Brain microvascular endothelial cell (primary cell): ENCODE results near the gene LCMT1.
"Not testable (repeated sequence)": the region's sequence is repeated elsewhere in the genome, so short reads cannot be mapped to it uniquely, and the experiment has no call there.

Experiments used
- DNase-seq: peaks from one replicate; pipeline ENCODE4 v3.0.0-alpha.2; 2020
- H3K27ac ChIP-seq: fragments of 250-450 bp; sonication (Bioruptor Pico); 2 replicates; pipeline ENCODE4 v1.5.1; 2020; ENCODE audit warnings: mild to moderate bottlenecking, moderate library complexity
- H3K27me3 ChIP-seq: fragments of 250-450 bp; sonication (Bioruptor Pico); replicated peaks from 2 replicates; pipeline ENCODE4 v1.5.1; 2020; ENCODE audit warnings: mild to moderate bottlenecking
- H3K36me3 ChIP-seq: fragments of 250-450 bp; sonication (Bioruptor Pico); replicated peaks from 2 replicates; pipeline ENCODE4 v1.5.1; 2020; ENCODE audit warnings: mild to moderate bottlenecking
- H3K4me3 ChIP-seq: 2 replicates; pipeline ENCODE4 v1.5.1; 2011; ENCODE audit warnings: low read depth, mild to moderate bottlenecking, control low read depth, low read length, moderate library complexity
- in situ Hi-C: cut with HindIII; loops from 2 replicates; pipeline ENCODE4 v1.10.0; 2017; ENCODE audit warnings: low sequenced_read_pairs, low pct_ligation_motif_present
- TF ChIP-seq, protein P1 (sequence below): IDR thresholded peaks from 2 replicates; pipeline ENCODE4 v1.5.1; 2011; ENCODE audit warnings: low read depth, mild to moderate bottlenecking, moderate library complexity, low read length, control low read depth, inconsistent platforms; ENCODE audit errors: missing control alignments

Gene LCMT1

GRCh38 chr16:25177831-25178688, 66.5 kb downstream of the LCMT1 start:
- Histone ChIP-seq H3K27me3 (no peaks in the 10 kb centered on the region), H3K27ac (no peak overlapping the region), H3K4me3 (no peak overlapping the region), H3K36me3 (peaks cover 2% of the 10 kb centered on the region)
- DNase-seq, result no peak
- in situ Hi-C loops, result no loop called here
- TF ChIP-seq, protein P1, sequence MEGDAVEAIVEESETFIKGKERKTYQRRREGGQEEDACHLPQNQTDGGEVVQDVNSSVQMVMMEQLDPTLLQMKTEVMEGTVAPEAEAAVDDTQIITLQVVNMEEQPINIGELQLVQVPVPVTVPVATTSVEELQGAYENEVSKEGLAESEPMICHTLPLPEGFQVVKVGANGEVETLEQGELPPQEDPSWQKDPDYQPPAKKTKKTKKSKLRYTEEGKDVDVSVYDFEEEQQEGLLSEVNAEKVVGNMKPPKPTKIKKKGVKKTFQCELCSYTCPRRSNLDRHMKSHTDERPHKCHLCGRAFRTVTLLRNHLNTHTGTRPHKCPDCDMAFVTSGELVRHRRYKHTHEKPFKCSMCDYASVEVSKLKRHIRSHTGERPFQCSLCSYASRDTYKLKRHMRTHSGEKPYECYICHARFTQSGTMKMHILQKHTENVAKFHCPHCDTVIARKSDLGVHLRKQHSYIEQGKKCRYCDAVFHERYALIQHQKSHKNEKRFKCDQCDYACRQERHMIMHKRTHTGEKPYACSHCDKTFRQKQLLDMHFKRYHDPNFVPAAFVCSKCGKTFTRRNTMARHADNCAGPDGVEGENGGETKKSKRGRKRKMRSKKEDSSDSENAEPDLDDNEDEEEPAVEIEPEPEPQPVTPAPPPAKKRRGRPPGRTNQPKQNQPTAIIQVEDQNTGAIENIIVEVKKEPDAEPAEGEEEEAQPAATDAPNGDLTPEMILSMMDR, result no peak

GRCh38 chr16:25181236-25181635, 69.7 kb downstream of the LCMT1 start:
- in situ Hi-C loops, H3K4me3 ChIP-seq, H3K36me3 ChIP-seq, DNase-seq, H3K27ac ChIP-seq, H3K27me3 ChIP-seq: not testable (repeated sequence)

DNA sequence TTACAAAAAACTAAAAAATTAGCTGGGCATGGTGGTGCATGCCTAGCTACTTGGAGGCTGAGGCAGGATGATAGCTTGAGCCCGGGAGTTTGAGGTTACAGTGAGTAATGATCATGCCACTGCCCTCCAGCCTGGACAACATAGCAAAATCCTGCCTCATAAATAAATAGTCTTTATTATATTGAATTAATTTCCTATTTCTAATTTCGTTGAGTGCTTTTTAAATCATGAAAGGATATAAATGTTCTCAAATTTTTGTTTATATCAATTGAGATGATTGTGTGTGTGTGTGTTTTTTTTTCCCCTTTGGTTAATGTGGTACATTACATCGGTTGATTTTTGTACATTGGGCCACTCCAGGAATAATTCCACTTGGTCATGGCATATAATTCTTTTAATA, 73.2 kb downstream of the LCMT1 start:
- in situ Hi-C loops, result no loop called here
- Histone ChIP-seq H3K27me3 (no peaks in the 10 kb centered on the region), H3K27ac (no peak overlapping the region), H3K4me3 (no peak overlapping the region), H3K36me3 (no peaks in the 10 kb centered on the region)
- TF ChIP-seq, protein P1, result no peak
- no peak for DNase-seq

- H3K36me3 ChIP-seq, result no peaks in the 10 kb centered on the region
- in situ Hi-C loops, result no loop called here
- no peak overlapping the region for H3K4me3 ChIP-seq
- H3K27ac ChIP-seq, result no peak overlapping the region
- TF ChIP-seq, protein P1, result no peak
- no peaks in the 10 kb centered on the region for H3K27me3 ChIP-seq
- DNase-seq, result no peak
These were observed 75.9 kb downstream of the LCMT1 start for GRCh38 chr16:25187491-25187795.

DNA sequence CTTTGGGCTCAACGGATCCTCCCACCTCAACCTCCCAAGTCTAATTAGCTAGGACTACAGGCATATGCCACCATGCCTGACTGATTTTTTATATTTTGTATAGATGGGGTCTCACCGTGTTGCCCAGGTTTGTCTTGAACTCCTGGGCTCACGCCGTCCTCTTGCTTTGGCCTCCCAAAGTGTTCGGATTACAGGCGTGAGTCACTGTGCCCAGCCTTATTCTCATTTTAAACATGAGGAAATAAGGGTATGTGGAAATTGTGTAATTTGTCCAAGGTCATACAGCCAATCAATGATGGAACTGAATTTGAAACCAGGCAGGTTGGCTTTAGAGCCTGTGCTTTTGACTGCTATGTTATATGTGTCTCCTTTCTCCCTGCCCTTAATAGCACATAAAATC, 77.8 kb downstream of the LCMT1 start:
- Histone ChIP-seq H3K36me3 (no peaks in the 10 kb centered on the region), H3K27me3 (no peaks in the 10 kb centered on the region), H3K27ac (no peak overlapping the region), H3K4me3 (no peak overlapping the region)
- in situ Hi-C loops, result no loop called here
- TF ChIP-seq, protein P1, result no peak
- no peak for DNase-seq

DNA sequence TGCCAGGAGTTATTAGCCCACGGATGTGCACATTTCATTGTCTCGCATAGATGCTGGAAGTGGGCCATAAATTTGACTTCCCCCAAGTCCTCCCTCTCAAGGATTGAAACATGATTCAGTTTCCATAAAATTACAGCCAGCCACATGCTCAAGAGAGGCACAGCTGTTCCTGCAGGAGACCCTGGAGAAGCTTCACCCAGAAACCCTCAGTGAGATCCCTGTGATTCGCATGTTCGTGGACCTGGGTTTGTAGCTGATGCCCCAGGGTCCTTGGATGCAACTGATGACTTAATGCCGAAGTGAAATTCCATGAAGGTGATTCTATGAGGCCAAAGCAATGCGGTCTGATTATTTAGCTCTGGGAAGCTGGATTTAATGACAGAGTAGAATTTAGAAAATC, 80.6 kb downstream of the LCMT1 start:
- TF ChIP-seq, protein P1, result no peak
- no peaks in the 10 kb centered on the region for H3K36me3 ChIP-seq
- H3K27ac ChIP-seq, result no peak overlapping the region
- H3K4me3 ChIP-seq, result no peak overlapping the region
- H3K27me3 ChIP-seq, result no peaks in the 10 kb centered on the region
- no peak for DNase-seq
- in situ Hi-C loops, result no loop called here
